NCI-H446 (cell line): Measurements from ENCODE around the gene KDM2B.

Experiments used
- DNase-seq, 2 experiments: peaks; one replicate each; lab custom pipeline; 2025; lab: John Stamatoyannopoulos, UW

The KDM2B gene

GRCh38 chr12:121430833-121431415 is 149.9 kb downstream of the KDM2B start:
- DNase-seq: no peak

DNA sequence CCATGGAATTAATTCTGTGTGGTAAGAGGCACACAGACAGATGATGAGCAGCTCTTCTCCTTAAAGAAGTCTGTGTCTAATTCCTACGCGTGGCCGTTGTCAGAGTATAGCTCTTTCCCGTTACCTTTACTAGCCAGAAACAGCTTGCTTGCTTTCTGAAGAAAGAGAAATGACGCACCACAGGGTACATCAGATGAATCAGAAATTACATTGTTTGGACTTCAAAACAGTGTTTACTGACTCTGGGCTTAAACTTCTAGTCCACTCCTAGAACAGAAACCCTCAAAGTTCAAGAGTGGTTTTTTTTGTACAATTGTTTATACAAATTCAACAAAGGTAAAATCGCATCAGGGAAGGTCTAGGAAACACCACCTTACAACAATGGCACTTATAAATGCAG is 151.9 kb downstream of the KDM2B start:
- DNase-seq: no peak

GRCh38 chr12:121427556-121428050 is 153.2 kb downstream of the KDM2B start:
- DNase-seq: no peak

DNA sequence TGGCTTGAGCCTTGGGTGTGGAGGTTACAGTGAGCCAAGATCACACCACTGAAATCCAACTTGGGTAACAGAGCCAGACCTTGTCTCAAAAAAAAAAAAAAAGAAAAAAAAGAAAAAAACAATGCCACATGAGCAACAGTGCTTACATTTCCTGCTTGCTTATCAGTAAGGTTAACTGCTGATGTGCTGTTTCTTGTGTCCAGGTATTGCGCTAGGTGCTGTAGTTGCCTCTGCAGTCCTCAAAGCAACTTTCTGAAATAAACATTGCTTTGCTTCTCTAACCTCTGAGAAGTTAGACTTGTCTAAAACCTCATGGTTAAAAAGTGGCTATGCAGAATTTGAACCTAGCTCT is 156.2 kb downstream of the KDM2B start:
- DNase-seq: no peak

DNA sequence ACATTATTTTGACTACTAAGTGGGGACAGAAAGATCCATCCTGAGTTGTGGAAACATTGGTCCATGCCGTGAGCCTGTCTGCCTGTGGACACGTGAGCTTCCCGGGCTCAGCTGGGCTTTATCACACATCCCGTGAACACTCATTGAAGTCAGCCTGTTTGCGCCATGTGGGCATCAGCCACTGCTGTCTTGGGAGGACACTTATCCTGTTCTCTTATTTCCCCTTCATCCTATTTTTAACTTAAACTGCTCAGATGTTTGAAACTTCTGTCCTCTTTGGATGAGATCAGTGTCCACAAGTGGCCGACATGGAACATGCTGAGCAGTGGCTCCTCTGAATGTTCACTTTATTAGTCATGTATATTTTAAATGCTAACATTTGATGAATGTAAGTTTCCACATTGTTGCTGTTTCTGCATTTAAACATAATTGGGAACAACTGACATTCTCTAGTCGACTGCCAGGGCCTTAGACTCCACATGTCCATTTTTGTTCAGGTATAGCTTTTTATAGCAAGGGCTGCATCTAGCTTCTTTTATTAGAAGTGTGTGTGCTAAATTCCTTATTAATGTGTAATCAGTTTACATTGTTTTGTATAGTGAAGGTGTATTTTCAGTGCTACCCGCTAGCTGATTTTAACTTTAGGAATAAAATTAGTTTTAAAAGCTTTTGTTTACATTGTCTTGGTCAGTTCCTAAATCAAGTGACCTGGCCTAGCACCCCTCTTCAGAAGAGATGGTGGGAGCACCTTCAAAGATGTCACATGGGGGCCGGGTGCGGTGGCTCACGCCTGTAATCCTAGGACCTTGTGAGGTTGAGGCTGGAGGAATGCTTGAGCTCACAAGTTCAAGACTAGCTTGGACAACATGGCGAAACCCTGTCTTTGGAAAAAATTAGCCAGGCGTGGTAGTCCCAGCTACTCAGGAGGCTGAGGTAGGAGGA is 156.9 kb downstream of the KDM2B start:
- no peak for DNase-seq

DNA sequence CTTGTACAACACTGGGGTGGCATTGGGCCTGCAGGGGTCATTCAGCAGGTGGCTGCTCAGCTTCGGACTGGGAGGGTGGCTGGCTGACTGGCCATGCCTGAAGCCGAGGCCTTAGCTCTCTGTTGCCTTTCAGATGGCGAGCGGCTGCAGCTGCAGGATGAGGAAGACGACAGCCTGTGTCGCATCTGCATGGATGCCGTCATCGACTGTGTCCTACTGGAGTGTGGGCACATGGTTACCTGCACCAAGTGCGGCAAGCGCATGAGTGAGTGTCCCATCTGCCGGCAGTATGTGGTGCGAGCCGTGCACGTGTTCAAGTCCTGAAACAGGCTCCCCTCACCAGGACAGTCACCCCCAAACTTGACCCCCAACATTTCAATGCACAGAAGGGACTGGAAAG is 157.6 kb downstream of the KDM2B start:
- no peak for DNase-seq

GRCh38 chr12:121420109-121420508 is 160.7 kb downstream of the KDM2B start:
- DNase-seq: no peak

DNA sequence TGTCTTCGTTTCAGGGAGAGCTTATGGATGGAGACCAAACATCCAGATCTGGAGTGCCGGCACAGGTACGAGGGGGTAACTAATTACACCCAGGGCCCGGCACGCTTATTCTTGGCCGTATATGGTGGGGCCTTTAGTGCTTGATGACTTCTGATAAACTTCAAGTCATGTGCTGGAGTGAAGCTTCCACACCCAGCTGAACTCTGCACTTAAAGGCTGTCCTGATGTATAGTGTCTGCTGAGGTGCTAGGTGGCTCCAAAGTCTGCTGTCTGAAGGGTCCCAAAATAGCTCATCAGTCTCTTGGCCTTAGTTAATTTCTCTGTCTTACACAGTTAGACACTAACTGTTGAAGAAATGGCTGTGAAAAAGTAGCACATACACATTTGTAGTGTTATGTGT is 163.0 kb downstream of the KDM2B start:
- no peak for DNase-seq

GRCh38 chr12:121413917-121414316 is 166.9 kb downstream of the KDM2B start:
- DNase-seq: no peak

DNA sequence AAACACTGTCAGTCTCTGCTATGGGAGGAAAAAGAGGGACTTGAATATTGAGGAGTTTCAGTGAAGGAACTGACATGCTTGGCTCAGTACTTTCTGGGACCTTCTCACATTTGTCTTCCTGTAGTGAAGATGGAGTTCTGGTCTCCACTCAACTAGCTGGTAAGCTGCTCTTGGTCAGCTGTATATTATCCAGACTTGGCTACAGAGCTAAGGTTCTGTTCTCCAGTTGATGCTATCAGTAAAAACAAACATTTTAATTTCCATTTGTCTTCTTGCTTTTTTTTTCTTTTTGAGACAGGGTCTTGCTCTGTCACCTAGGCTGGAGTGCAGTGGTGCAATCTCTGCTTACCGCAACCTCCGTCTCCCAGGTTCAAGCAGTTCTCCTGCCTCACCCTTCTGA is 175.6 kb downstream of the KDM2B start:
- no peak for DNase-seq

- peak in 1 of 2 experiments; percentile 38 for DNase-seq
Measured at GRCh38 chr12:121404734-121405133, 176.1 kb downstream of the KDM2B start.

- DNase-seq: no peak
Measured at GRCh38 chr12:121403721-121404120, 177.1 kb downstream of the KDM2B start.

- no peak for DNase-seq
Measured at GRCh38 chr12:121400332-121401139, 180.3 kb downstream of the KDM2B start.

DNA sequence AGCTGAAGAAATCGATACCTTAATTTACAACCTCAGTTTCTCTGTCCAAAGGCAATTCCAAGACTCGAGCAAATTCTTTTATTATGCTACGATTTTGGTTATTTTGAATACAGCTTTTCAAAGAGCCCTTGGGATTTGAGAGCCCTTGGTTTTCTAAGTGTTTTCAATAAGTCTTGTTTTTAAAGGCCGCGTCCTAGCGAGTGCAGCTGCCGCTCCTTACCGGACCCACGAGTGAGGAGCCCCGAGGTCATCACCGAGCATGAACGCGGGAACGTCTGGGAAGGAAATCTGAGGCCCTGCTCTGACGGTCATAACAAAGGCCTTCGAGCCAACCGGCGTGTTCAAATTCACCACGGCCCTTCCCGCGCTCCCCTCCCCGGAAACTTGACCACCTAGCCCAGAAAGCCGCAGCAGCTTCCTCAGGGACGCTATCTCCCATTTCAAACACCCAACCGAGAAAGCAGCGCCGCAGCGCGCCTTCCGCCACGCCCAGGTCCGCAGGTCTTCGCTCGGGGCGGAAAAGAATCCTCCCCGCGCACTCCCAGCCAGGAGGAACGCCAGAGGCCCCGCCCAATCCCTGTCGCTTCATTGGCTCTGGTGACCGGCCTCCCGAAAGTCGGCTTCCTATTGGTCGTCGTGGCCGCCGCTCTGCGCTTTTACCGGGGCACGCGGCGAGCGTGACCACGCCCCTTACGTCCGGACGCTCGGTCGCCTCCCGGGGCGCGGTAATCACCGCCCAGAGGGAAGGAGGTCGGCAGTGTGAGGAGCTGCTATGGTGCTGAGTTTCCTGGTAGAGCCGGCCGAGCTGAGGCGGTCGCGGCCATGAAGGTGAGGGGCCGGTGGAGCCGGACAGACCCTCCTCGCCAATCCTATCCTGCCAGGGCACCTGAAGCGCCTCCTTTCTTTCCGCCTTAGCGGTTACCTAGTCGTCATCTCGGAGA is 181.2 kb downstream of the KDM2B start, which contains the start of gene RNF34:
Gene RNF34 (plus strand): TSS at position 728 of the 941 bp plus-strand sequence. CDS start 95 bp downstream, at position 823.
- DNase-seq: peak; percentile 95 to 98

DNA sequence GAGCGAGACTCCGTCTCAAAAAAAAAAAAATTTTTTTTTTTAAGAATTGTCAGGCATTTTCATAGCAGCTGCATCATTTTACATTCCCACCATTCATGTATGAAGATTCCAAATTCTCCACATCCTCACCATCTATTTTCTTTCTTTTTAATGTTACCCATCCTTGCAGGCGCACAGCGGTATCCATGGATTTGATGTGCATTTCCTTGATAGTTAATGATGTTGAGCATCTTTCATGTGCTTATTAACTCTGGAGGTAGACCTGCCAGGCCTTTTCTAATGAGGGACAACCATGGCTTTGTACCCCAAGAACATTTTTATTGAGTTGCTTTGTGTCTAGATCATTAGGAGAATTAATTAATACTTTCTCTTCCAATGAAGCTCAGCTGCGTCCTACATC is 182.5 kb downstream of the KDM2B start:
- DNase-seq: no peak

DNA sequence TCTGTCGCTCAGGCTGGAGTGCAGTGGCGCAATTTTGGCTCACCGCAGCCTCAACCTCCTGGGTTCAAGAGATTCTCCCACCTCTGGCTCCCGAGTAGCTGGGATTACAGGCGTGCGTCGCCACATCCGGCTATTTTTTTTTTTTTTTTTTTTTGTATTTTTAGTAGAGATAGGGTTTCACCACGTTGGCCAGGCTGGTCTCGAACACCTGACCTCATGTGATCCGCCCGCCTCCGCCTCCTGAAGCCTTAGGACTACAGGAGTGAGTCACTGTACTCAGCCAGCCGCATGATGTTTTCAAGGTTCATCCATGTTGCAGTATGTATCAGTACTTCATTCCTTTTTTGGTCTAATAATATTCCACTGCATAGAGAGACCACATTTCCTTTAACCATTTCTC is 183.3 kb downstream of the KDM2B start:
- DNase-seq: no peak

DNA sequence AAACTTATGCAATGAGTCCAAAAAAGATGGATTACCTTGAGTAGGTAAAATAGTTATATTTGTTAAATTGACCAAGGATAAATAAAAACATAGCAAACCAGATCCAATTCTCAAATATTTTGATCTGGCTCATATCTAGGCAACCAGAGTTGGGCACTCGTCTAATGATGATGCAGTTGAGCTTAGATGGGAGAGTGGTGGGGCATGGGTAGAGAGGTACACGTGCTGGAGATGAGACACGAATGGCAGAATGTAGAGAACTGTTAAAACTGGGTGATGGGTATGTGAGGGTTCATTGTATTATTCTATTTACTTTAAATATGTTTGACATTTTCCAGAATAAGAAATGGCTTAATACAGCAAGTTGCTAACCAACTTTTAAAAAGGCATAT is 188.5 kb downstream of the KDM2B start:
- no peak for DNase-seq

DNA sequence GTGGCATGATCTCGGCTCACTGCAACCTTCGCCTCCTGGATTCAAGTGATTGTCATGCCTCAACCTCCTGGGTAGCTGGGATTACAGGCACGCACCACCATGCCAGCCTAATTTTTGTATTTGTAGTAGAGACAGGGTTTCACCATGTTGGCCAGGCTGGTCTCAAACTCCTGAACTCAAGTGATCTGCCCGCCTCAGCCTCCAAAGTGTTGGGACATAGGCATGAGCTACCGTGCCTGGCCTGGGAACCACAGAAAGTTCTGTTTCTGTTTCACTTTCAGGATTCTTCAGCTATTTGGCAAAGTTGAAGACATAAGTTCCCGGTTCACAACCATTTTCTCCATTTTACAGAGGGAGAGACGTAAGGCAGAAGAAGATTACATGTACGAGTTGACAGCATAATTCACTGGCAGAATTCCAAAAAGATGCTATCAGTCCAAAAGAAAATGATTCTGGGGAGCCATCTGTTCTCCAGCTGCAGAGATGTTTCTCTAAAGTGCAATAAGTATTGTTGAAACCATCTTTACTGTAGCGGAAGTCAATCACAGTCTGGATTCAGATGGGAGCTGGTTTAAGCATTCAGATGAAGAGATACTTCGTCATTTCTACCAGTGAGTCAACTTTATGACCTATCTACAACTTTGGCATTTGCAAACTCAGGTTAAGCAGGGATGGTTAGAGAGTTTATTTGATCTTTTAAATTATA is 189.1 kb downstream of the KDM2B start:
- no peak for DNase-seq

DNA sequence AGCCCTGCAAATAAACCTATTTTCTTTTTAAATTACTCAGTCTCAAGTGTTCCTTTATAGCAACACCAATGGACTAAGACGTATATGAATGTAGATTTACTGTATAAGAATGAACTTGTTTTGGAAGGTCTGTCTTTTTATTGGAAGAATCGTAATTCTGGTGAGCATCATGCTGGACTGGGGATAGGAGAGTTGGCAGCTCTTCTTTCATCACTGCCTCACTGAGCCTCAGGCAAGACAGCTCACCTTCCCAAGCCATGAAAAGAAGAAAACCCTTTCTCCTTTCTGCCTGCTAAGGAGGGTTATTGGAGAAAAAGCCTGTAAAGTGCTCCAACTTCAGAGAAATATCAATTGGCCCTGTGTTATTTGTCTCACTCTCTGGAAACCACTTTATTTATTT is 190.0 kb downstream of the KDM2B start:
- DNase-seq: no peak

GRCh38 chr12:121388421-121388981 is 192.3 kb downstream of the KDM2B start:
- no peak for DNase-seq
